GM19324 (cell line): ENCODE results near the gene ZNF417.
"Not testable (repeated sequence)": the region's sequence is repeated elsewhere in the genome, so short reads cannot be mapped to it uniquely, and the experiment has no call there.

Source experiments
- ATAC-seq: cut with Tn5 transposase; IDR thresholded peaks from one replicate; pipeline ENCODE4 v1.9.1; 2021; ENCODE audit warnings: mild to moderate bottlenecking, moderate library complexity; ENCODE audit not compliant: unreplicated experiment, low FRiP score

ZNF417 gene

GRCh38 chr19:57888107-57888559 is 28.3 kb downstream of the ZNF417 start:
- ATAC-seq: no peak

GRCh38 chr19:57887195-57887941 is 29.0 kb downstream of the ZNF417 start:
- no peak for ATAC-seq

GRCh38 chr19:57886046-57886445 is 30.3 kb downstream of the ZNF417 start:
- no peak for ATAC-seq

- not testable (repeated sequence) for ATAC-seq
Observed at GRCh38 chr19:57873883-57874799, 42.3 kb downstream of the ZNF417 start.

- ATAC-seq: no peak
Observed at GRCh38 chr19:57872450-57872849, 43.9 kb downstream of the ZNF417 start.

- no peak for ATAC-seq
Observed at GRCh38 chr19:57870225-57870624, 46.2 kb downstream of the ZNF417 start.

- ATAC-seq: not testable (repeated sequence)
Observed at GRCh38 chr19:57869655-57870054, 46.7 kb downstream of the ZNF417 start.

- ATAC-seq: no peak
Observed at GRCh38 chr19:57867868-57868492, 48.4 kb downstream of the ZNF417 start.
